IPS DF 19.7 (cell line): ENCODE results near the gene RAB10.

Experiments used
- DNase-seq: peaks from one replicate; pipeline ENCODE4 v3.0.0-alpha.2; 2013; ENCODE audit warnings: low read depth, low spot score

The RAB10 gene

GRCh38 chr2:26178746-26179436 is 145.0 kb downstream of the RAB10 start:
- no peak for DNase-seq

- no peak for DNase-seq
These were observed 145.6 kb downstream of the RAB10 start for GRCh38 chr2:26179446-26179913.

GRCh38 chr2:26182441-26182840 is 148.6 kb downstream of the RAB10 start:
- DNase-seq = no peak

DNA sequence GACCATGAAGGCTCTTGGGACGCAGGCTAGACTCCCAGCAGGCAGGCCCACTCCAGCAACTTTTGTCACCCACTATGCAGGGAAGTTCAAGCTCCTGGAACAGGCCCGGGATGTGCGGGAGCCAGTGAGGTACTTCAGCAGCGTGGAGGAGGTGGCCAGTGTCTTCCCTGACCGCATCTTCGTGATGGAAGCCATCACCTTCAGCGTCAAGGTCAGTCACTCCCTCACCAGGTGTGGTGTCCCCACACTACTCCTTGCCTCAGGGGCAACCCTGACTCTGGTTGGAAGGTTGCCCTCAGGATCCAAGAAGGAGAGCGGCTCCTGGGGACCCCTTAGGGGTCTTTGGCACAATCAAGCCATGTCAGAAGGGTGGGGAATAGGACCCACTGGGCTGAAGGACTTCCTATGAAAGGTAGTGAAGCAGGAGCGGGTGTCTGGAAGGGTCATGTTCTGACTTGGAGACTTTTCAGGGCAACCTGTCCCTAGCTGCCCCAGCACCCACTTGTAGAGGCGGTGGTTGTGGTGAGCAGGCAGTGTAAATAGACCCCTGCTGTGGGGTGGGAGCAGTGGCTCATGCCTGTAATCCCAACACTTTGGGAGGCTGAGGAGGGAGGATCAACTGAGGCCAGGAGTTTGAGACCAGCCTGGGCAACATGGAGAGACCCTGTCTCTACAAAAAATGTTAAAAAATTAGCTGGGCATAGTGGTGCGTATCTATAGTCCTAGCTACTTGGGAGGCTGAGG is 149.2 kb downstream of the RAB10 start:
- DNase-seq = no peak

- DNase-seq = no peak
These were observed 150.2 kb downstream of the RAB10 start for GRCh38 chr2:26184121-26184520.

- DNase-seq = no peak
These were observed 150.8 kb downstream of the RAB10 start for GRCh38 chr2:26184555-26185303.

- no peak for DNase-seq
These were observed 151.5 kb downstream of the RAB10 start for GRCh38 chr2:26185304-26185928.

DNA sequence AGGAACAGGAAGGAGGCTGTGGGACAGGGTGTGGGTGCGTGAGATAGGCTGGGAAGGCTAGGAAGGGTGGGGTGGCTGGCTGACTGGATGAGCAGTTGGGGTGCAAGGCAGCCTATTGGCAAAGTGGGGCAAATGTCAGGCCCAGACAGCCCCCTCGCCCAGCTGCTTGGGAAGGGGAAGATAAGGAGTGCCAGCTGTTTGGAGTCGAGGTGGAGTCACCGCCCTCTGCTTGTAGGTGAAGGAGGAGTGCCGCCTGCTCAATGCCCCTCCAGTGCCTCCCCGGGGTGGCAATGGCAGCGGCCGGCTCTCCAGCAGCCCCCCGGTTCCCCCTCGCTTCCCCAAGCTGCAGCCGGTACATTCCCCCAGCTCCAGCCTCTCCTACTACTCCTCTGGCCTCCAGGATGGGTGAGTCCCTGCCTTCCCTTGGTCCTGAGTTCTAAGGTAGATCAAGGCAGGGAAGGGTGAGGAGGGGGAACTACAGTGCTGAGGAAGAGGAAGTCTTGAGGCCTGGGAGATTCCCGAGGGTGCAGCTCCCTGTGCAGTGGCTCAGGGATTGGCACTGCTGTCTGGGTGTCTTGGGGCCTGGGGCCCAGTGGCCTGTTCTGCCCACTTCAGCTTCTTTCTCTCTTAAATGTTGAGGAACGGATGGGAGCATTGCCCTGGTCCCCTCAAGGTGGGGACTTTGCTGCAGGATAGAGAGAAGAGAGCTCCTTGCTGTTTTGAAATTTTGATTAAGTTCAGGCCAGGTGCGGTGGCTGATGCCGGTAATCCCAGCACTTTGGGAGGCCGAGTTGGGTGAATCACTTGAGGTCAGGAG is 152.3 kb downstream of the RAB10 start:
- no peak for DNase-seq
